Omental fat pad (tissue), 4 donors: Measurements from ENCODE around the gene TPRN. TPM values are rescaled to one million over a fixed set of nuclear protein-coding genes. Genes with fewer than 3 reads are reported as not detected.

Experiments used
- ATAC-seq: fragments of 150-250 bp; one replicate; pipeline ENCODE4 v1.9.1; 2016; ENCODE audit warnings: mild to moderate bottlenecking, moderate library complexity; ENCODE audit not compliant: low FRiP score
- DNase-seq: peaks from one replicate; pipeline ENCODE4 v3.0.0-alpha.2; 2019; ENCODE audit warnings: low spot score
- total RNA-seq, 4 donors: library from RNA; depleted of rRNA; stranded (reverse); fragments of >200 nt; gene quantifications; one replicate each; pipeline ENCODE4 v1.1.0, GENCODE V29; 2016
- TF ChIP-seq, protein P1 (sequence below), 3 donors: fragments of 450-650 bp; IDR thresholded peaks; one replicate each; pipeline ENCODE4 v1.5.1; 2016 to 2017; ENCODE audit warnings: antibody characterized with exemption in 3 of 3, mild to moderate bottlenecking in 3 of 3, moderate library complexity in 2 of 3

Gene TPRN
- total RNA-seq, 4 donors from 2014 or later = 3.6 to 6.5 (median 4.9) TPM

DNA sequence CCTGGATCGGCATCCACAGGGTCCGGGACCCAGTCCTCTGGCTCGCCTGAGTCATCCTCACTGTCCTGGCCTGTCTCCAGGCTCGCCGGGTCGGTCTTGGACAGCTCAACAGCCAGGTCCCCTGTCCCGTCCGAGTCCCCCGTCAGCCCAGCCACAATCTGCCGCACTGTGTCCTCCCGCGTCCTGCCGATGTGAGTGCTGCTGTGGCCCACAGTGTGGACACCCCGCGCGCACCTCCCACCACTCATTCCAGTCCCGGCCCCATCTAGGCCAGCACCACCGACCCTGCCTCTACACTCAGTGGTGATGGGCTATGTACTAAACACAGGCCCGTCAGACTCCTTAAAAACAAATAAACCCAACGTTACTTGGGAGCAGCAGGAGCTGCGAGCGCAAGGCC is 18.9 kb downstream of the TPRN start:
- TF ChIP-seq, protein P1, sequence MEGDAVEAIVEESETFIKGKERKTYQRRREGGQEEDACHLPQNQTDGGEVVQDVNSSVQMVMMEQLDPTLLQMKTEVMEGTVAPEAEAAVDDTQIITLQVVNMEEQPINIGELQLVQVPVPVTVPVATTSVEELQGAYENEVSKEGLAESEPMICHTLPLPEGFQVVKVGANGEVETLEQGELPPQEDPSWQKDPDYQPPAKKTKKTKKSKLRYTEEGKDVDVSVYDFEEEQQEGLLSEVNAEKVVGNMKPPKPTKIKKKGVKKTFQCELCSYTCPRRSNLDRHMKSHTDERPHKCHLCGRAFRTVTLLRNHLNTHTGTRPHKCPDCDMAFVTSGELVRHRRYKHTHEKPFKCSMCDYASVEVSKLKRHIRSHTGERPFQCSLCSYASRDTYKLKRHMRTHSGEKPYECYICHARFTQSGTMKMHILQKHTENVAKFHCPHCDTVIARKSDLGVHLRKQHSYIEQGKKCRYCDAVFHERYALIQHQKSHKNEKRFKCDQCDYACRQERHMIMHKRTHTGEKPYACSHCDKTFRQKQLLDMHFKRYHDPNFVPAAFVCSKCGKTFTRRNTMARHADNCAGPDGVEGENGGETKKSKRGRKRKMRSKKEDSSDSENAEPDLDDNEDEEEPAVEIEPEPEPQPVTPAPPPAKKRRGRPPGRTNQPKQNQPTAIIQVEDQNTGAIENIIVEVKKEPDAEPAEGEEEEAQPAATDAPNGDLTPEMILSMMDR (IDR thresholded peaks at IDR 0.05) = no peak
- DNase-seq (no peak), ATAC-seq (no peak)

DNA sequence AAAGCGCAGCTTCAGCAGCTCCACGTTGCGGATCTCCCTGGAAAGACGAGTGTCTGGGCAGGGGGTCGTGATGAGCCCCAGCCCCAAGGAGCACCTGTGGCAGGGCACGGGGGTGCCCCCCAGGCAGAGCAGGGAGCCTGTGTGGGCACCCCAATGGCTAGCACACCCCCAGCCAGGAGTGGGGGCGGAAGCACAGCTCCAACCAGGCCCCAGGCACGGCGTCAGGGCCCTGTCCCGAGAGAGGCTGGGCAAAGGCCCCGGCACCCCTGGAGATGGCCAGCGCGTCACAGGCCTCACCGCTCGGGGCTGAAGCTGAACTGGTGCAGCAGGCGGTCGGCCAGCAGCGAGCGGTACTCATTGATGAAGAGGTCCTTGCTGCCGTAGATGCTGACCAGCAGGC is 20.1 kb downstream of the TPRN start:
- no peak for DNase-seq
- TF ChIP-seq, protein P1 (IDR thresholded peaks at IDR 0.05) = no peak
- ATAC-seq = no peak

DNA sequence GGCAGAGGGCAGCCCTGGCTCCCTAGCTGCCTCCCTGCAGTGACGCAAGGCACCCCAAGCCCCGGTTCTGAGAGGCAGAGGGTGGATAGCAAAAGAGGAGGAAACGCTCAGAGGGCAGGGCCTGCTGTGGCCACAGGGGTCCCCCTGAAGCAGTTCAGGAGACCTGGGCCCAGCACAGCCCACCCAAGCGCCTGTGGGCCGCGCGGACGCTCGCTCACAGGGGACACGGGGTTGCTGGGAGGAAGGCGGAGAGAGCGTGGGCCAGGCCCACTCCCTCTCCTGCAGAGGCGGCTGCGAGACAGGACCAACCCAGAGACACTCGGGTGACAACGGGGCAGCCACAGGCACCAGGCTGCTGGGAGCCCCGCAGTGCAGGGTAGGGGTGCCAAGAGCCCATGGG is 20.8 kb downstream of the TPRN start:
- DNase-seq (no peak), ATAC-seq (no peak)
- TF ChIP-seq, protein P1 (IDR thresholded peaks at IDR 0.05) = no peak

DNA sequence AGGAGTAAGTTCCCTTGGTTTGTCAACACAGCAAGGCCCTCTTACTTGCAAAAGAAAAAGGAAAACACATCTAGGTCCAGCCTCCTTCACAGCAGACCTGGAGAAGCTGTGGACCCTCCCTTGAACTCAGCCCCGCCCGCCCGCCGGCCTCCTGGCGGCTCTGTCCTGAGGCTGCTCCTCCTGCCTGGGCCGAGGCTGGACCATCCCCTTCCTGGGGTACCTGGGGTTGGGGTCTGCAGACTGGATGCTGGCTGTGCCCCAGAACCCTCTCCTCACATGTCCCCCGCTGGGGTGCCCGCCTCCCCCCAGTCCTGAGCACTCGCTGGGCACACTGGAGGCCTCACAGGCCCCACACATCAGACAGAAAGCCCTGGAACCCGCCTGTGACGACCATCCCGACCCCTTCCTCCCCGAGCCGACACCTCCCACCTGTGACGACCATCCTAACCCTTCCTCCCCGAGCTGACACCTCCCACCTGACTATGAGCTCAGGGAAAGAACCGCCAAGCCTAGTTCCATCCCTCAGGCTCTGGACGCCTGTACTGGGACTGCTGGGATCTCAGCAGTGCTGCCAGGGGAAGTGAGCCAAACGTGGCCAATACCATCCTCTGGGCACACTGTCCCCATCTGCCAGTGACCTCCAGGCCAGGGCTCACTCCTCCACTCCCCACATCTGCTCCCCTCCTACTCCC is 21.5 kb downstream of the TPRN start:
- no peak for ATAC-seq
- TF ChIP-seq, protein P1 (IDR thresholded peaks at IDR 0.05) = no peak
- DNase-seq = no peak

DNA sequence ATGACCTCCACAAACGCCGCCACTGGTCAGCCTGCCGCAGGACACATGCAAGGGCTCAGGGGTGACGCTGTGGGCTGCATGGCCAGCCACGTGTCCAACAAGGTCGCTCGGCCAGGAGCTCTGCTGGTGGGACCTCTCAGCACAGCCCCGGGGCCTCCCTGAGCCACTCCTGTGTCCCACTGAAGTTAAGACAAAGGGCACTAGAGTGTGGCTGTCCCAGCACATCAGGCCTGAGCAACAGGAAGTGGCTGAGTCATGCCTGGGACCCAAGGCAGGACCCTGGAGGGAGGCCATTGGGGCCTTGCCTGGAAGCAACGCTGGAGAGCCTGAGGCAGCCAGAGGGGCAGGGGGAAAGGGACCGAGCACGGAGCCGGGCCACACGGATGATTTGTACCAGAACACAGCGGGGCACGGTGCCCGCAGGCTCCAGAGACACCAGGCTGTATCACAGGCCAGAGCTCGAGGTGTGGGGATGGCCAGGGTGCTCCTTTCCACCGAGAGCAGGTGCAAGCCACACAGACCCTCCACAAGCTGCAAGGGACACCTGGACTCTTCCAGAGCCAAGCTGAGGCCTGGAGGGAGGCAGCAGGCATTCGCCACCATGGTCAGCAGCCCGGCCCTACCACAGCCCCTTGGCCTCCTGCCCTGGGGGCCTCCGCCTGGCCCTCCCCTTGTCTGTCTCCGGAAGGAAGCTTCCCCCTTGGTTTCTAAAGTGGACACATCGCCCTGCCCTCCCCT is 22.2 kb downstream of the TPRN start:
- TF ChIP-seq, protein P1 (IDR thresholded peaks at IDR 0.05) = no peak
- no peak for DNase-seq
- ATAC-seq = no peak

DNA sequence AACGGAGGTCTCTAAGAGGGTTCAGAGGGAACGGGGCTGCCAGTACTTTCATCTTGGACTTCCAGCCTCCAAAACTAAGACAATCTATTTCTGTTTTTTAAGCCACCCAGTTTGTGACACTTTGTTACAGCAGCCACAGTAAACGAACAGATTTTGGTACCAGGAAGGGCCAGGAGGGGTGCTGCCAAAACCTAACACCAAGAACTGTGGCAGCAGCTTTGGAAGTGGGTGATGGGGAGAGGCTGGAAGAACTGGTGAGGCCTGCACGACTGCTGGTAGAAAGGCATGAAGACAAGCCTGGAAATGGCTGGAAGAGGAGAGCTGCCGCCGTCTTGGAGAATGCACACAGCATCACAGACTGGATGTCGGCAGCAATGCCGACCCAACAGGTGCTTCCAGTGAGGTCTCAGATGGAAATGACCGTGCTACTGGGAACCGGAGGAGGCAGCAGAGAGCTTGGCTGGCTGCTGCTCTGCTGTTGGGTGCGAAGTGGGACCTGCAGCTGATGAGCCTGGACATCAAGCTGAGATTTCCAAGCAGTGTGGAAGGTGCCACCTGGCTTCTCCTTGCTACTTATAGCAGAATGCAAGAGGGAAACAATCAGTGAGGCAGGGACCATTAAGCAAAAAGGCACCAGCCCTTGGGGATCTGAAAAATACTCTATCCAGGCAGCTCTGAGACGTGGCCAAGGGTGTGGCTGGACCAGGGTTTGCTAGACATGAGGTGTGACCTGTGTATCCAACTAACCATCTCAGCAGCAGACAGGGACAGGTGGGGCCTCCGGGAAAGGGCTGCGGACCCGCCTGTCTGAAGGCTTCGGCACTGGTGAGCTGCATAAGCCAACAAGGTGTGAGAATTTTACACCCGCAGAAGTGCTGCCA is 24.0 kb downstream of the TPRN start:
- no peak for ATAC-seq

More for the DNA sequence above, 24.0 kb downstream of the TPRN start:
- DNase-seq = no peak
- TF ChIP-seq, protein P1 (IDR thresholded peaks at IDR 0.05) = no peak
